ENCODE results near the gene NINL.
A peak's percentile ranks its signal among the peaks of the same experiment; 100 is the strongest.
"Not testable (repeated sequence)": the region's sequence is repeated elsewhere in the genome, so short reads cannot be mapped to it uniquely, and the experiment has no call there.

Gene NINL

GRCh38 chr20:25584905-25585704, at the start of gene NINL:
Gene NINL (minus strand): TSS chr20:25585531. CDS start chr20:25526587, 58,944 bp downstream.
- Histone ChIP-seq H3K27ac (ENCODE audit: low read depth, low read length) (peak within 1 kb of the TSS; percentile 91), H3K9ac (ENCODE audit: low read length) (peak within 1 kb of the TSS; percentile 82), H3K27me3 (ENCODE audit: control insufficient read depth, insufficient read depth, low read length) (no peaks in the 10 kb centered on the region), H3K9me3 (ENCODE audit: control insufficient read depth, insufficient read depth, low read depth, low read length) (no peaks in the 10 kb centered on the region), H3K4me1 (ENCODE audit: control insufficient read depth, insufficient read depth, low read length) (peaks cover 5% of the 10 kb centered on the region), H3K4me3 (ENCODE audit: low read depth, low read length) (peak within 1 kb of the TSS; percentile 64), H3K36me3 (ENCODE audit: control insufficient read depth, insufficient read depth, low read length) (peaks cover 8% of the 10 kb centered on the region; the same call in 1 of the 2 replicates)

- Histone ChIP-seq H3K36me3 (ENCODE audit: control insufficient read depth, insufficient read depth, low read length) (peaks cover 17% of the 10 kb centered on the region; the same call in 1 of the 2 replicates), H3K9ac (ENCODE audit: low read length) (no peak overlapping the region), H3K27ac (ENCODE audit: low read depth, low read length) (no peak overlapping the region), H3K9me3 (ENCODE audit: control insufficient read depth, insufficient read depth, low read depth, low read length) (peaks cover 19% of the 10 kb centered on the region), H3K27me3 (ENCODE audit: control insufficient read depth, insufficient read depth, low read length) (no peaks in the 10 kb centered on the region), H3K4me1 (ENCODE audit: control insufficient read depth, insufficient read depth, low read length) (no peaks in the 10 kb centered on the region), H3K4me3 (ENCODE audit: low read depth, low read length) (no peak overlapping the region)
Measured at GRCh38 chr20:25632940-25633790, 47.8 kb upstream of the NINL start.

GRCh38 chr20:25630615-25631014, 45.3 kb upstream of the NINL start:
- H3K4me3 ChIP-seq (ENCODE audit: low read depth, low read length); H3K27me3 ChIP-seq (ENCODE audit: control insufficient read depth, insufficient read depth, low read length); H3K9ac ChIP-seq (ENCODE audit: low read length); H3K36me3 ChIP-seq (ENCODE audit: control insufficient read depth, insufficient read depth, low read length); H3K27ac ChIP-seq (ENCODE audit: low read depth, low read length): not testable (repeated sequence)
- Histone ChIP-seq H3K4me1 (ENCODE audit: control insufficient read depth, insufficient read depth, low read length) (peaks cover 13% of the 10 kb centered on the region; the same call in 1 of the 2 replicates), H3K9me3 (ENCODE audit: control insufficient read depth, insufficient read depth, low read depth, low read length) (peaks cover 10% of the 10 kb centered on the region; the same call in 1 of the 2 replicates)

- H3K9me3 ChIP-seq (ENCODE audit: control insufficient read depth, insufficient read depth, low read depth, low read length), result peaks cover 10% of the 10 kb centered on the region; the same call in 1 of the 2 replicates
- no peaks in the 10 kb centered on the region for H3K27me3 ChIP-seq (ENCODE audit: control insufficient read depth, insufficient read depth, low read length)
- H3K4me3 ChIP-seq (ENCODE audit: low read depth, low read length), result no peak overlapping the region
- no peak overlapping the region for H3K9ac ChIP-seq (ENCODE audit: low read length)
- H3K4me1 ChIP-seq (ENCODE audit: control insufficient read depth, insufficient read depth, low read length), result peaks cover 13% of the 10 kb centered on the region; the same call in 1 of the 2 replicates
- no peak overlapping the region for H3K27ac ChIP-seq (ENCODE audit: low read depth, low read length)
- 0 out of 2 replicates have a peak, but pooled peaks cover 3% of the 10 kb centered on the region for H3K36me3 ChIP-seq (ENCODE audit: control insufficient read depth, insufficient read depth, low read length)
Measured at GRCh38 chr20:25629816-25630499, 44.6 kb upstream of the NINL start.

GRCh38 chr20:25626779-25627178, 41.4 kb upstream of the NINL start:
- peaks cover 10% of the 10 kb centered on the region; the same call in 1 of the 2 replicates for H3K9me3 ChIP-seq (ENCODE audit: control insufficient read depth, insufficient read depth, low read depth, low read length)
- no peak overlapping the region for H3K9ac ChIP-seq (ENCODE audit: low read length)
- H3K27me3 ChIP-seq (ENCODE audit: control insufficient read depth, insufficient read depth, low read length), result peaks cover 12% of the 10 kb centered on the region; the same call in 1 of the 2 replicates
- H3K27ac ChIP-seq (ENCODE audit: low read depth, low read length), result no peak overlapping the region
- no peaks in the 10 kb centered on the region for H3K36me3 ChIP-seq (ENCODE audit: control insufficient read depth, insufficient read depth, low read length)
- H3K4me1 ChIP-seq (ENCODE audit: control insufficient read depth, insufficient read depth, low read length), result peaks cover 28% of the 10 kb centered on the region
- no peak overlapping the region for H3K4me3 ChIP-seq (ENCODE audit: low read depth, low read length)

DNA sequence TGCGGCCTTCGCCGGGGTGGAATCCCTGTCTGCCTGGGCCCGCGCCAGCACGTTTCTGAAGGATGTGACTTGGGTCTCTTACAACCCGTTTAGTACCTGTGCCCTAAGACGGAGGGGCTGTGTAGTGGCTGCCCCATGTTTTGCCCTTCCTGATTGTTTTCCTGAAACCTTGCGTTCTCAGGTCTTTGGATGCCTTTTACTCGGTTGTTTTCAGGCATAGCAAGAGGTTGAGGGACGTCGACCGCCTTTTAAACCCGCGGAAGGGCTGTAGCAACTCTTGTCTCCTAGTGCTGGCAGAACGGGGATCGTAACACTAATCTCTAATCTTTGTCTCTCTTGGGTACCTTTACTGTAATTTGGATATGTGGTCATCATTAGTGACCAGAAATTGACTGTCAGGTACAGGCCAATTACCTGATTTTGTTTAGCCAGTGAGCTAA, 39.2 kb upstream of the NINL start:
- Histone ChIP-seq H3K4me3 (ENCODE audit: low read depth, low read length) (peak overlapping the region; percentile 77), H3K27ac (ENCODE audit: low read depth, low read length) (peak overlapping the region; percentile 95; the same call in 1 of the 2 replicates)

GRCh38 chr20:25623736-25624499, 38.6 kb upstream of the NINL start, which contains the start of gene NANP:
Gene NANP (minus strand): TSS chr20:25624014. CDS start chr20:25623948, 66 bp downstream.
- Histone ChIP-seq H3K27me3 (ENCODE audit: control insufficient read depth, insufficient read depth, low read length) (peaks cover 12% of the 10 kb centered on the region; the same call in 1 of the 2 replicates), H3K4me1 (ENCODE audit: control insufficient read depth, insufficient read depth, low read length) (peaks cover 29% of the 10 kb centered on the region), H3K36me3 (ENCODE audit: control insufficient read depth, insufficient read depth, low read length) (no peaks in the 10 kb centered on the region), H3K9me3 (ENCODE audit: control insufficient read depth, insufficient read depth, low read depth, low read length) (peaks cover 4% of the 10 kb centered on the region; the same call in 1 of the 2 replicates), H3K4me3 (ENCODE audit: low read depth, low read length) (peak within 1 kb of the TSS; percentile 77), H3K27ac (ENCODE audit: low read depth, low read length) (peak within 1 kb of the TSS; percentile 95), H3K9ac (ENCODE audit: low read length) (peak within 1 kb of the TSS; percentile 96)

More for the DNA sequence above, 39.2 kb upstream of the NINL start:
- H3K36me3 ChIP-seq (ENCODE audit: control insufficient read depth, insufficient read depth, low read length), result no peaks in the 10 kb centered on the region
- H3K4me1 ChIP-seq (ENCODE audit: control insufficient read depth, insufficient read depth, low read length), result peaks cover 29% of the 10 kb centered on the region
- peaks cover 12% of the 10 kb centered on the region; the same call in 1 of the 2 replicates for H3K27me3 ChIP-seq (ENCODE audit: control insufficient read depth, insufficient read depth, low read length)
- H3K9ac ChIP-seq (ENCODE audit: low read length), result peak overlapping the region; percentile 96
- peaks cover 6% of the 10 kb centered on the region; the same call in 1 of the 2 replicates for H3K9me3 ChIP-seq (ENCODE audit: control insufficient read depth, insufficient read depth, low read depth, low read length)

DNA sequence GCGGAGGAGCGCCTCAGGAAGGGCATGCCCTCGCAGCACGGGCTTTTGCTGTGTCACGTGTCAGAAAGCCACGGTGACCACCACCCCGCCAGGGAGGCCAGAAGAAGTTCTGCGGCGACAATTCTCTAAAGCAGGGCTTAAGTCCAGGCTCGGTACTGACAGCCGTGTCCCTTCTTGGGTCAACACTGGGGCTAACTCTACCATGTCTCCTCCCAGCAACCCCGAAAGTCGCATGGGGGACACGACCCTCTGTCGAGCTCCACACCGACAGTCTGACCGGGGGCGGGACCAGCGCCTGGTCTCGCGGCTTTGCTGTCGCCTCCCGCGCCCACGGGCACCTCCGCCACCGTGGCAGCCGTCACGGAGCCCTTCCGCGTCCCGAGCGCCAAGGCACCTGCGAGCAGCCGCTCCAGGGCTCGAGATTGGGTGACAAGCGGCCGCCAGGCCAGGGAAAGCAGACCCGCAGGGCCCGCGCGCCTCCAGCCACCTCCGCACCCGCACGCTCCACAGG, 37.9 kb upstream of the NINL start:
- H3K9me3 ChIP-seq (ENCODE audit: control insufficient read depth, insufficient read depth, low read depth, low read length), result peaks cover 4% of the 10 kb centered on the region; the same call in 1 of the 2 replicates
- peak overlapping the region; percentile 77 for H3K4me3 ChIP-seq (ENCODE audit: low read depth, low read length)
- peak overlapping the region; percentile 96 for H3K9ac ChIP-seq (ENCODE audit: low read length)
- peaks cover 12% of the 10 kb centered on the region; the same call in 1 of the 2 replicates for H3K27me3 ChIP-seq (ENCODE audit: control insufficient read depth, insufficient read depth, low read length)
- H3K27ac ChIP-seq (ENCODE audit: low read depth, low read length), result peak overlapping the region; percentile 95; the same call in 1 of the 2 replicates
- no peaks in the 10 kb centered on the region for H3K36me3 ChIP-seq (ENCODE audit: control insufficient read depth, insufficient read depth, low read length)
- peaks cover 29% of the 10 kb centered on the region for H3K4me1 ChIP-seq (ENCODE audit: control insufficient read depth, insufficient read depth, low read length)

- Histone ChIP-seq H3K9me3 (ENCODE audit: control insufficient read depth, insufficient read depth, low read depth, low read length) (no peaks in the 10 kb centered on the region), H3K4me1 (ENCODE audit: control insufficient read depth, insufficient read depth, low read length) (peaks cover 29% of the 10 kb centered on the region), H3K27ac (ENCODE audit: low read depth, low read length) (no peak overlapping the region), H3K27me3 (ENCODE audit: control insufficient read depth, insufficient read depth, low read length) (peaks cover 12% of the 10 kb centered on the region; the same call in 1 of the 2 replicates), H3K9ac (ENCODE audit: low read length) (peak overlapping the region; percentile 96), H3K36me3 (ENCODE audit: control insufficient read depth, insufficient read depth, low read length) (no peaks in the 10 kb centered on the region), H3K4me3 (ENCODE audit: low read depth, low read length) (peak overlapping the region; percentile 77)
Measured at GRCh38 chr20:25622450-25623224, 37.3 kb upstream of the NINL start.
